Neutrophil (primary cell): Measurements from ENCODE around the gene THAP3.

ENCODE experiments used
- H3K27ac ChIP-seq: fragments of 200-600 bp; sonication (generic); 2 replicates; pipeline ENCODE4 v1.5.1; 2016; ENCODE audit warnings: mild to moderate bottlenecking, moderate library complexity
- H3K27me3 ChIP-seq: fragments of 200-600 bp; sonication (generic); 2 replicates; pipeline ENCODE4 v1.6.0; 2016; ENCODE audit warnings: mild to moderate bottlenecking
- H3K36me3 ChIP-seq: fragments of 200-600 bp; sonication (generic); 2 replicates; pipeline ENCODE4 v1.5.1; 2017
- H3K4me1 ChIP-seq, 2 experiments: fragments of 200-600 bp in 1 of 2; sonication (generic) in 1 of 2; 1 replicate in 1 of 2; 2 replicates in 1 of 2; pipeline versions ENCODE4 v1.5.1 to v1.6.1; 2013 to 2016; ENCODE audit warnings: low read depth in 1 of 2, low read length in 1 of 2, mild to moderate bottlenecking in 1 of 2, moderate library complexity in 1 of 2; ENCODE audit not compliant: control insufficient read depth in 1 of 2, insufficient read depth in 1 of 2
- H3K4me3 ChIP-seq, 2 experiments: fragments of 200-600 bp in 1 of 2; sonication (generic) in 1 of 2; 1 replicate in 1 of 2; 2 replicates in 1 of 2; pipeline ENCODE4 v1.5.1; 2013 to 2016; ENCODE audit warnings: low read depth in 1 of 2, low read length in 1 of 2, mild to moderate bottlenecking in 1 of 2, moderate library complexity in 1 of 2
- H3K9me3 ChIP-seq: fragments of 200-600 bp; sonication (generic); 2 replicates; pipeline ENCODE4 v1.5.1; 2016
- CTCF ChIP-seq: fragments of 200-600 bp; sonication (generic); IDR thresholded peaks from 2 replicates; pipeline ENCODE4 v1.5.1; 2016; ENCODE audit warnings: antibody characterized with exemption

The THAP3 gene

GRCh38 chr1:6675941-6676340 lies 51.3 kb downstream of the THAP3 start:
- H3K4me1 ChIP-seq = no peaks in the 10 kb centered on the region
- H3K27ac ChIP-seq = no peak overlapping the region
- no peak overlapping the region for H3K4me3 ChIP-seq
- TF ChIP-seq CTCF = no peak
- H3K27me3 ChIP-seq = no peaks in the 10 kb centered on the region
- H3K36me3 ChIP-seq = peaks cover 33% of the 10 kb centered on the region
- H3K9me3 ChIP-seq = no peaks in the 10 kb centered on the region
